K562 (cell line): ENCODE results near the gene HSBP1L1. TPM values are rescaled to one million over a fixed set of nuclear protein-coding genes. Genes with fewer than 3 reads are reported as not detected.

ENCODE experiments used
- ATAC-seq: fragments of 200-7000 bp; cut with Tn5 transposase; 3 replicates; pipeline ENCODE4 v1.9.1; 2020; ENCODE audit warnings: moderate library complexity
- BruUV-seq: library from RNA; stranded (reverse); fragments of 400-500 nt; replicated peaks from 2 replicates; lab custom pipeline; 2021; lab: Mats Ljungman, UMichigan
- CTCF ChIA-PET: fragments of 300-600 bp; formaldehyde crosslinking; extraction: SDS; loops from one replicate; lab custom pipeline; 2021; ENCODE audit warnings: low intra/inter-chr PET ratio; lab: Yijun Ruan, JAX
- POLR2A ChIA-PET: fragments of 300-600, 350-650 bp; sonication (Branson Sonifier 250); formaldehyde crosslinking; extraction: SDS; loops from one replicate; lab custom pipeline; 2021; ENCODE audit warnings: antibody characterized with exemption, inconsistent platforms; lab: Yijun Ruan, JAX
- DNase-seq, 4 experiments: peaks; one replicate each; pipeline versions ENCODE4 v3.0.0 to v3.0.0-alpha.2; 2011 to 2018; ENCODE audit warnings: low spot score in 3 of 4, mixed read lengths in 3 of 4; ENCODE audit errors: extremely low read depth in 1 of 4
- FAIRE-seq: peaks from 2 replicates; lab custom pipeline; 2011; peaks lifted over from hg19 to GRCh38; lab: Jason Lieb, UNC
- H2AFZ ChIP-seq: 2 replicates; pipeline ENCODE4 v1.6.0; 2011; ENCODE audit warnings: low read depth, low read length, control low read depth, inconsistent platforms
- H3K27ac ChIP-seq: fragments of 200-600 bp; 3 replicates; pipeline ENCODE4 v1.8.0; 2011; ENCODE audit warnings: low read depth, mild to moderate bottlenecking, control low read depth, inconsistent platforms, low read length, moderate library complexity, mixed read lengths; ENCODE audit errors: extremely low read depth
- H3K27me3 ChIP-seq, 2 experiments: fragments of 300-600 bp in 1 of 2; 2 replicates in 1 of 2; 3 replicates in 1 of 2; pipeline versions ENCODE4 v1.6.0 to v1.8.0; 2011; ENCODE audit warnings: inconsistent platforms in 2 of 2, low read length in 2 of 2, mild to moderate bottlenecking in 1 of 2, mixed read lengths in 1 of 2, moderate library complexity in 1 of 2; ENCODE audit not compliant: control insufficient read depth in 2 of 2, insufficient read depth in 2 of 2
- H3K36me3 ChIP-seq: fragments of 300-600 bp; 3 replicates; pipeline ENCODE4 v1.8.0; 2011; ENCODE audit warnings: mild to moderate bottlenecking, low read length, inconsistent platforms; ENCODE audit not compliant: control insufficient read depth, insufficient read depth
- H3K4me1 ChIP-seq, 2 experiments: fragments of 200-600 bp in 1 of 2; replicated peaks in 1 of 2; 2 replicates in 1 of 2; 3 replicates in 1 of 2; pipeline versions ENCODE4 v1.5.1 to v1.8.0; 2011; ENCODE audit warnings: inconsistent platforms in 2 of 2, low read length in 2 of 2, mild to moderate bottlenecking in 1 of 2, mixed read lengths in 1 of 2, moderate library complexity in 1 of 2; ENCODE audit not compliant: control insufficient read depth in 2 of 2, insufficient read depth in 2 of 2
- H3K4me2 ChIP-seq: 2 replicates; pipeline ENCODE4 v1.6.1; 2011; ENCODE audit warnings: low read length, control low read depth, inconsistent platforms, mixed read lengths; ENCODE audit not compliant: insufficient read depth
- H3K4me3 ChIP-seq: fragments of 200-600 bp; sonication (generic), shearing (Covaris generic); 2 replicates; pipeline ENCODE4 v1.5.1; 2016; ENCODE audit warnings: control low read depth, inconsistent platforms
- H3K79me2 ChIP-seq: fragments of 200-600 bp; 3 replicates; pipeline ENCODE4 v1.8.0; 2011; ENCODE audit warnings: low read length, inconsistent platforms; ENCODE audit not compliant: control insufficient read depth, insufficient read depth
- H3K9ac ChIP-seq, 2 experiments: 2 replicates each; pipeline versions ENCODE4 v1.6.0 to v1.6.1; 2011; ENCODE audit warnings: low read depth in 2 of 2, low read length in 2 of 2, control low read depth in 1 of 2, inconsistent platforms in 1 of 2, mild to moderate bottlenecking in 1 of 2, mixed read lengths in 1 of 2; ENCODE audit not compliant: insufficient read depth in 1 of 2
- H3K9me1 ChIP-seq: one replicate; pipeline ENCODE4 v1.6.0; 2011; ENCODE audit warnings: inconsistent platforms, mild to moderate bottlenecking, low read length, moderate library complexity; ENCODE audit not compliant: control insufficient read depth, insufficient read depth
- H3K9me3 ChIP-seq: replicated peaks from 2 replicates; pipeline ENCODE4 v1.5.1; 2011; ENCODE audit warnings: low read depth, low read length, inconsistent platforms; ENCODE audit not compliant: control insufficient read depth, insufficient read depth
- H4K20me1 ChIP-seq: replicated peaks from 2 replicates; pipeline ENCODE4 v1.6.1; 2011; ENCODE audit warnings: low read length, inconsistent platforms, mixed read lengths; ENCODE audit not compliant: control insufficient read depth, insufficient read depth
- HLTF ChIP-seq: fragments of 450-650 bp; IDR thresholded peaks from 2 replicates; pipeline ENCODE4 v1.6.1; 2016
- KLF6 ChIP-seq: fragments of 250-450 bp; sonication (Bioruptor Pico); IDR thresholded peaks from 2 replicates; pipeline ENCODE4 v1.4.0; 2020; ENCODE audit warnings: mild to moderate bottlenecking, moderate library complexity, borderline replicate concordance
- MAFG ChIP-seq: fragments of 450-650 bp; conservative IDR thresholded peaks from 2 replicates; pipeline ENCODE4 v1.6.1; 2016; ENCODE audit warnings: missing genetic modification characterization, missing compliant biosample characterization
- NR1H2 ChIP-seq: sonication (generic); formaldehyde crosslinking; IDR thresholded peaks from 2 replicates; pipeline ENCODE4 v1.4.0; 2020; ENCODE audit warnings: mild to moderate bottlenecking, missing genetic modification reagents
- NR2C1 ChIP-seq, 2 experiments: fragments of 450-650 bp; IDR thresholded peaks; 2 replicates each; pipeline ENCODE4 v1.6.1; 2017; ENCODE audit warnings: mild to moderate bottlenecking in 2 of 2, antibody characterized with exemption in 1 of 2, inconsistent platforms in 1 of 2, missing compliant biosample characterization in 1 of 2, missing genetic modification characterization in 1 of 2
- SMARCA4 ChIP-seq: fragments of 450-650 bp; IDR thresholded peaks from 2 replicates; pipeline ENCODE4 v1.6.1; 2016
- SNIP1 ChIP-seq: fragments of 450-650 bp; IDR thresholded peaks from 2 replicates; pipeline ENCODE4 v1.7.1; 2017; ENCODE audit warnings: low read depth, mild to moderate bottlenecking
- SP2 ChIP-seq: IDR thresholded peaks from 2 replicates; pipeline ENCODE4 v1.6.1; 2011; ENCODE audit warnings: mild to moderate bottlenecking, low read depth, low read length, moderate library complexity; ENCODE audit not compliant: poor library complexity, severe bottlenecking; ENCODE audit errors: extremely low read depth
- ZNF184 ChIP-seq: sonication (generic); formaldehyde crosslinking; IDR thresholded peaks from 2 replicates; pipeline ENCODE4 v1.5.0; 2020; ENCODE audit warnings: missing genetic modification reagents
- ZNF77 ChIP-seq: fragments of 250-450 bp; sonication (Bioruptor Pico); IDR thresholded peaks from 2 replicates; pipeline ENCODE4 v1.5.0; 2020
- WGBS: fragments of 100-300 bp; shearing (Covaris generic); methylation state at CpG from one replicate; pipeline ENCODE4 v1.1.6; 2016; ENCODE audit warnings: low coverage, mixed read lengths; ENCODE audit not compliant: insufficient coverage; ENCODE audit errors: missing lambda C conversion rate; 5-methylcytosine and 5-hydroxymethylcytosine counted together
- in situ Hi-C: fragments of 300-500 bp; cut with MboI; formaldehyde crosslinking; loops from 4 replicates; pipeline ENCODE4 v1.15.0; 2018; ENCODE audit warnings: inconsistent platforms, mixed read lengths
- intact Hi-C: fragments of 100-400 bp; cut with micrococcal nuclease; formaldehyde crosslinking; loops from 2 replicates; pipeline ENCODE4 v1.14.2; 2022
- polyA plus RNA-seq, 8 experiments: library from polyadenylated mRNA; depleted of rRNA in 4 of 8; stranded (reverse) in 5 of 8; unstranded in 3 of 8; fragments of >200 nt; fragmentation: Nextera tagmentation in 2 of 8; fragmentation: Illumina TruSeq in 1 of 8; extraction: Ambion mirVana in 2 of 8; extraction: Trizol in 1 of 8; gene quantifications; 2 replicates each; pipeline versions ENCODE4 v1.2.1 to v1.2.3, GENCODE V29; 2011 to 2014; ENCODE audit warnings: inconsistent platforms in 1 of 8, missing spikeins in 1 of 8
- total RNA-seq, 7 experiments: library from RNA; depleted of rRNA in 6 of 7; stranded (reverse); fragments of >200 nt in 6 of 7; fragmentation: Illumina TruSeq in 2 of 7; extraction: Trizol in 2 of 7; gene quantifications; 2 replicates each; pipeline versions ENCODE4 v1.2.1 to v1.2.3, GENCODE V29; 2011 to 2021; ENCODE audit warnings: low replicate concordance in 1 of 7
- TF ChIP-seq, protein P1 (sequence below): fragments of 450-650 bp; IDR thresholded peaks from 2 replicates; pipeline ENCODE4 v1.6.1; 2016; ENCODE audit warnings: low read depth
- TF ChIP-seq, protein P2 (sequence below), 2 experiments: fragments of 450-650 bp in 1 of 2; sonication (generic) in 1 of 2; formaldehyde crosslinking in 1 of 2; IDR thresholded peaks in 1 of 2; conservative IDR thresholded peaks in 1 of 2; 2 replicates each; pipeline versions ENCODE4 v1.6.1 to v1.8.1; 2016 to 2023; ENCODE audit warnings: mild to moderate bottlenecking in 2 of 2, moderate library complexity in 2 of 2, inconsistent platforms in 1 of 2, missing genetic modification reagents in 1 of 2

HSBP1L1 gene
- total and polyA plus RNA-seq, 9 of the 15 experiments (the other 6 are each of a cell fraction or from before 2014, with no cell fraction given) = 0.24 to 0.36 TPM; not detected in 7

DNA sequence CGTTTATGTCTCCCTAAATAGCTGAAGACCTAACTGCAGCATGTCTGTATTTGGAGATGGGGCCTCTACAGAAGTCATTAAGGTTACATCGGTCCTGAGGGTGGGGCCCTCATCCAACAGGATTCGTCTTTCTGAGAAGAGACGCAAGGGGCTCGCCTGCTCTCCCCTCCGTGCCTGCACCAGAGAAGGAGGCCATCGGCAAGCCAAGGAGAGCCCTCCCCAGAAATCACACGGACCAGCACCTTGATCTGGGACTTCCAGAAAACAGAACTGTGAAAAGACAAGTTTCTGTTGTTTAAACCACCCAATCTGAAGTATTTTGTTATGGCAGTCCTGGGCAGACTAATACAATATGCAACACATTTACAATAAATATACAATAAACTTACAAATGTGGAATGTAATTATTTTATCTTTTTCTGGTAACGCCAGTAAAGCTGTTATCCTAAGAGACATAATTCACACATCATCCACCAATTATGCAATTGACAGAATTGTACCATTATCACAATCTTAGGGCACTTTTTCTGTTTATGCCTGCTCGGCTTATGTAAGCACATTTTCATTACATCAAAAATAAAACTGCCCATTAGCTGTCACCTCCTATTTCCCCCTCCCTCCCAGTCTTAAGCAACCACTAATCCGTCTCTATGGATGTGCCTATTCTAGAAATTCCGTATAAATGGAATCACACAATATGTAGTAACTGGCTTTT lies 6.1 kb downstream of the HSBP1L1 start:
- no peaks in the 10 kb centered on the region for H3K27me3 ChIP-seq
- ATAC-seq (no peak), DNase-seq (no peak), FAIRE-seq (no peak)
- no peak overlapping the region for H2AFZ ChIP-seq
- peaks cover 33% of the 10 kb centered on the region for H3K79me2 ChIP-seq
- BruUV-seq = no TSS peak
- H3K4me1 ChIP-seq = peaks cover 4 to 16% of the 10 kb centered on the region in 2 experiments; a peak in 4 of 5 replicates
- intact Hi-C loops (no loop called here), in situ Hi-C loops (no loop called here)
- no peak overlapping the region for H3K9ac ChIP-seq
- H3K4me2 ChIP-seq = no peak overlapping the region
- no peaks in the 10 kb centered on the region for H3K9me3 ChIP-seq
- no peak overlapping the region for H3K27ac ChIP-seq
- 89% methylated on average over 10 of the region's 12 CpGs for WGBS
- H4K20me1 ChIP-seq = peaks cover 20% of the 10 kb centered on the region
- POLR2A ChIA-PET = interaction anchor here (0.7 to 0.9 kb wide), 2 partner anchors 9 to 11 kb away, joined by 3 read pairs; no protein-coding TSS in a partner anchor
- no peaks in the 10 kb centered on the region for H3K9me1 ChIP-seq
- no peak overlapping the region for H3K4me3 ChIP-seq
- CTCF ChIA-PET = no interaction called here
- H3K36me3 ChIP-seq = peaks cover 59% of the 10 kb centered on the region
- no peak for TF ChIP-seq SNIP1
- no peak for TF ChIP-seq SP2
- TF ChIP-seq ZNF77 (CRISPR knock-in tag) = no peak
- no peak for TF ChIP-seq KLF6 (CRISPR knock-in tag)
- no peak for TF ChIP-seq ZNF184 (CRISPR knock-in tag)
- no peak for TF ChIP-seq NR2C1 (IDR thresholded peaks at IDR 0.05)
- no peak for TF ChIP-seq NR2C1 (tag; IDR thresholded peaks at IDR 0.05)
- TF ChIP-seq MAFG = no peak
- TF ChIP-seq, protein P1, sequence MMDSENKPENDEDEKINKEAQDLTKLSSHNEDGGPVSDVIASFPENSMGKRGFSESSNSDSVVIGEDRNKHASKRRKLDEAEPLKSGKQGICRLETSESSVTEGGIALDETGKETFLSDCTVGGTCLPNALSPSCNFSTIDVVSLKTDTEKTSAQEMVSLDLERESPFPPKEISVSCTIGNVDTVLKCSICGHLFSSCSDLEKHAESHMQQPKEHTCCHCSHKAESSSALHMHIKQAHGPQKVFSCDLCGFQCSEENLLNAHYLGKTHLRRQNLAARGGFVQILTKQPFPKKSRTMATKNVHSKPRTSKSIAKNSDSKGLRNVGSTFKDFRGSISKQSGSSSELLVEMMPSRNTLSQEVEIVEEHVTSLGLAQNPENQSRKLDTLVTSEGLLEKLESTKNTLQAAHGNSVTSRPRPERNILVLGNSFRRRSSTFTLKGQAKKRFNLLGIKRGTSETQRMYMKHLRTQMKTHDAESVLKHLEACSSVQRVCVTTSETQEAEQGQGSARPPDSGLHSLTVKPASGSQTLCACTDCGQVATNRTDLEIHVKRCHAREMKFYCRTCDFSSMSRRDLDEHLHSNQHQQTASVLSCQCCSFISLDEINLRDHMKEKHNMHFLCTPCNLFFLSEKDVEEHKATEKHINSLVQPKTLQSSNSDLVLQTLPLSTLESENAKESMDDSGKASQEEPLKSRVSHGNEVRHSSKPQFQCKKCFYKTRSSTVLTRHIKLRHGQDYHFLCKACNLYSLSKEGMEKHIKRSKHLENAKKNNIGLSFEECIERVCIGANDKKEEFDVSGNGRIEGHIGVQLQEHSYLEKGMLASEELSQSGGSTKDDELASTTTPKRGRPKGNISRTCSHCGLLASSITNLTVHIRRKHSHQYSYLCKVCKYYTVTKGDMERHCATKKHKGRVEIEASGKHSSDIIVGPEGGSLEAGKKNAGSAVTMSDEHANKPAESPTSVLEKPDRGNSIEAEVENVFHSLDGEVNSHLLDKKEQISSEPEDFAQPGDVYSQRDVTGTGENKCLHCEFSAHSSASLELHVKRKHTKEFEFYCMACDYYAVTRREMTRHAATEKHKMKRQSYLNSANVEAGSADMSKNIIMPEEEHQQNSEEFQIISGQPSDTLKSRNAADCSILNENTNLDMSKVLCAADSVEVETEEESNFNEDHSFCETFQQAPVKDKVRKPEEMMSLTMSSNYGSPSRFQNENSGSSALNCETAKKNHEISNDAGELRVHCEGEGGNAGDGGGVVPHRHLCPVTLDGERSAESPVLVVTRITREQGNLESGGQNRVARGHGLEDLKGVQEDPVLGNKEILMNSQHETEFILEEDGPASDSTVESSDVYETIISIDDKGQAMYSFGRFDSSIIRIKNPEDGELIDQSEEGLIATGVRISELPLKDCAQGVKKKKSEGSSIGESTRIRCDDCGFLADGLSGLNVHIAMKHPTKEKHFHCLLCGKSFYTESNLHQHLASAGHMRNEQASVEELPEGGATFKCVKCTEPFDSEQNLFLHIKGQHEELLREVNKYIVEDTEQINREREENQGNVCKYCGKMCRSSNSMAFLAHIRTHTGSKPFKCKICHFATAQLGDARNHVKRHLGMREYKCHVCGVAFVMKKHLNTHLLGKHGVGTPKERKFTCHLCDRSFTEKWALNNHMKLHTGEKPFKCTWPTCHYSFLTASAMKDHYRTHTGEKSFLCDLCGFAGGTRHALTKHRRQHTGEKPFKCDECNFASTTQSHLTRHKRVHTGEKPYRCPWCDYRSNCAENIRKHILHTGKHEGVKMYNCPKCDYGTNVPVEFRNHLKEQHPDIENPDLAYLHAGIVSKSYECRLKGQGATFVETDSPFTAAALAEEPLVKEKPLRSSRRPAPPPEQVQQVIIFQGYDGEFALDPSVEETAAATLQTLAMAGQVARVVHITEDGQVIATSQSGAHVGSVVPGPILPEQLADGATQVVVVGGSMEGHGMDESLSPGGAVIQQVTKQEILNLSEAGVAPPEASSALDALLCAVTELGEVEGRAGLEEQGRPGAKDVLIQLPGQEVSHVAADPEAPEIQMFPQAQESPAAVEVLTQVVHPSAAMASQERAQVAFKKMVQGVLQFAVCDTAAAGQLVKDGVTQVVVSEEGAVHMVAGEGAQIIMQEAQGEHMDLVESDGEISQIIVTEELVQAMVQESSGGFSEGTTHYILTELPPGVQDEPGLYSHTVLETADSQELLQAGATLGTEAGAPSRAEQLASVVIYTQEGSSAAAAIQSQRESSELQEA = no peak
- TF ChIP-seq NR1H2 = no peak
- TF ChIP-seq SMARCA4 = no peak
- TF ChIP-seq HLTF = no peak
- TF ChIP-seq, protein P2, sequence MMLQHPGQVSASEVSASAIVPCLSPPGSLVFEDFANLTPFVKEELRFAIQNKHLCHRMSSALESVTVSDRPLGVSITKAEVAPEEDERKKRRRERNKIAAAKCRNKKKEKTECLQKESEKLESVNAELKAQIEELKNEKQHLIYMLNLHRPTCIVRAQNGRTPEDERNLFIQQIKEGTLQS (IDR thresholded peaks at IDR 0.05) = no peak
- TF ChIP-seq, protein P2 (CRISPR knock-in tag; conservative IDR thresholded peaks at IDR 0.05) = no peak
